Spleen (tissue), 7 donors: Measurements from ENCODE around the gene ACBD6.

Source experiments
- CTCF ChIP-seq, 11 experiments: fragments of 200-600 bp in 7 of 11; fragments of 450-650 bp in 4 of 11; sonication (generic) in 4 of 11; IDR thresholded peaks in 8 of 11; conservative IDR thresholded peaks in 3 of 11; 1 replicate in 7 of 11; 2 replicates in 4 of 11; pipeline versions ENCODE4 v1.4.0 to v1.8.0; 2016 to 2021; ENCODE audit warnings: antibody characterized with exemption in 11 of 11, inconsistent platforms in 4 of 11, mild to moderate bottlenecking in 1 of 11
- POLR2A ChIP-seq, 3 donors: fragments of 450-650 bp; IDR thresholded peaks; one replicate each; pipeline ENCODE4 v1.5.1; 2017; ENCODE audit warnings: antibody characterized with exemption in 3 of 3, mild to moderate bottlenecking in 1 of 3
- POLR2AphosphoS5 ChIP-seq, 3 donors: sonication (generic); formaldehyde crosslinking; IDR thresholded peaks; one replicate each; pipeline ENCODE4 v1.5.1; 2017; ENCODE audit warnings: antibody characterized with exemption in 3 of 3
- donor health status: DM: no; HTN: no; CAD: no; lungs with moderate emphysema.
- donor health status: DM: no; HTN: no; CAD: no.
- donor health status: DM: no; HTN: no; CAD: no.

GRCh38 chr1:180238675-180239074, 263.7 kb downstream of the ACBD6 start:
- TF ChIP-seq CTCF (IDR thresholded peaks at IDR 0.05 in 8 of 11, conservative IDR thresholded peaks at IDR 0.05 in 3 of 11), result no peak
- no peak for TF ChIP-seq POLR2AphosphoS5 (IDR thresholded peaks at IDR 0.05)
- TF ChIP-seq POLR2A (IDR thresholded peaks at IDR 0.05), result no peak
